ENCODE measurements around the gene SLC1A4.

GRCh38 chr2:65069439-65069824 lies 80.2 kb downstream of the SLC1A4 start:
- TF ChIP-seq CTCF (IDR thresholded peaks at IDR 0.05; ENCODE audit: low read length) = no peak
- no peak for TF ChIP-seq EZH2 (optimal IDR thresholded peaks at IDR 0.05; ENCODE audit: low read depth, low read length)
- no peak for TF ChIP-seq EZH2phosphoT487 (IDR thresholded peaks at IDR 0.05; ENCODE audit: low read length)
